AG08395 (cell line): Measurements from ENCODE around the gene CRY2.
A peak's percentile ranks its signal among the peaks of the same experiment; 100 is the strongest.
"Not testable (repeated sequence)": the region's sequence is repeated elsewhere in the genome, so short reads cannot be mapped to it uniquely, and the experiment has no call there.

Experiments
- DNase-seq: peaks from one replicate; pipeline ENCODE4 v3.0.0; 2012; ENCODE audit warnings: mixed read lengths, low spot score

Gene CRY2

GRCh38 chr11:45846974-45847910 lies at the start of gene CRY2:
CRY2 (plus strand) TSS chr11:45847475; CDS start chr11:45847491, 16 bp downstream.
- peak; percentile 98 for DNase-seq

- no peak for DNase-seq
Observed at GRCh38 chr11:45798793-45799441, 48.4 kb upstream of the CRY2 start.

GRCh38 chr11:45799562-45799961 lies 47.7 kb upstream of the CRY2 start:
- DNase-seq: no peak

- DNase-seq: no peak
Observed at GRCh38 chr11:45800261-45800660, 47.0 kb upstream of the CRY2 start.

- no peak for DNase-seq
Observed at GRCh38 chr11:45801723-45802315, 45.5 kb upstream of the CRY2 start.

GRCh38 chr11:45802531-45803317 lies 44.6 kb upstream of the CRY2 start:
- no peak for DNase-seq

DNA sequence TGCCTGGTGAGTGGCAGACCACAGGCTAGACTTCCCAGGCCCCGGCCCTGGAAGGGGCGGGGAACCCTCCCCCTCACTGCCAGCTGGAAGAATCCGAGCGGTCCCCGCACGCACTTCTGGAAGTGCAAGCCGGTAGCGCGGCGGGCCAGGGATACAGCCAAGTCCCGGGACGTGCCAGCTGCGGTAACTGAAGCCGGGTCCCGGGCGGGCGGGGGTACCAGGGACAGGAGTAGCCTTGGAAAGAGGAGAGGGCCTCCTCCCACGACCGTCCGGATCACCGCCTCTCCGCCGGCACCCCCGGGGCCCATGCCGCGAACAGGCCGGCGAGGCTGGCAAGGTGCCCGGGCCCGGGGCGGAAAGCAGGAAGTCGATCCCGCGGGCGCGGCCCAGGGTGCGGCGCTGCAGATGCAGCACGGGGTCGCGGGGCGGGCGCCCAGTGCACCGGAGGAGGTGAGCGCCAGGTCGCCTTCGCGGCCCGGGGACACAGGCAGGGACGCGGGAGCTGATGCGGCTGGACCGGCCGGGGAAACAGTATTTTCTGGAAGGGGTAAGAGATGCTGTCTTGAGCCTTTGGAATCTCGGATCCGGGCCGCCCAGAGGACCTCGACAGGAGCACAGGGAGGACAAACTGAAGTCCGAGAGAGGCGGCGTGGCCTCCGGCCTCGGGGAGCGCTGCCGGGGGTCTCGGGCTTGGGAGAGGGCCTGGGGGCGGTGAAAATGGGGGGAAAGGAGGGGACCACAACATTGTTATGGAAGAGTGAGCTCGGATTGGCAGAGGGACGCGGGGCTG lies 43.1 kb upstream of the CRY2 start:
- DNase-seq: peak; percentile 54

GRCh38 chr11:45804761-45805304 lies 42.4 kb upstream of the CRY2 start, which contains the start of gene SLC35C1:
SLC35C1 (plus strand) TSS chr11:45805149; CDS start chr11:45805802, 653 bp downstream.
- peak; percentile 97 for DNase-seq

DNA sequence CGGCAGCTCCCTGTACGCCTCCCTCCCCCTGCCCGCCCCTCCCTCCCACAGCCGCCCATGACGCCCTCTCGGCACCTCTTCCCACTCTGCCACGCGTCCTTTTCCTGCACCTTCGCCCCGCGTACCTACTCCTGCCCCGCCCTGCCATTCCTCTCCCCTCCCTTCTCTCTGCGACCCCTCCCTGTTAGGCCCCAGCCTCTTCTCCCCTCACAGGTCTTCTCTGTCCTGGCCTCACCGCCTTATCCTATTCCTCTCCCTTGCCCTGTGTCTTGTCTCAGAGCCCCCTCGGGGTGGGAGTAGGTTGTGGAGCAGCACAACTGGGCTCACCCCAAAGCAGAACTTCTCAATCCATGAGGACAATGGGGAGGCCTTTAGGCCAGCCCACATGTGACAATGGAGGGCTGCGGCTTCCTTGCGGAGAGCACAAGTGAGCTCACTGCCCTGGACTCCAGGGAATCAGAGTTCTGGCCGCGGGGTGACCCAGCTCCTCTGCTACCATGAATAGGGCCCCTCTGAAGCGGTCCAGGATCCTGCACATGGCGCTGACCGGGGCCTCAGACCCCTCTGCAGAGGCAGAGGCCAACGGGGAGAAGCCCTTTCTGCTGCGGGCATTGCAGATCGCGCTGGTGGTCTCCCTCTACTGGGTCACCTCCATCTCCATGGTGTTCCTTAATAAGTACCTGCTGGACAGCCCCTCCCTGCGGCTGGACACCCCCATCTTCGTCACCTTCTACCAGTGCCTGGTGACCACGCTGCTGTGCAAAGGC lies 41.8 kb upstream of the CRY2 start:
- DNase-seq: peak; percentile 70

DNA sequence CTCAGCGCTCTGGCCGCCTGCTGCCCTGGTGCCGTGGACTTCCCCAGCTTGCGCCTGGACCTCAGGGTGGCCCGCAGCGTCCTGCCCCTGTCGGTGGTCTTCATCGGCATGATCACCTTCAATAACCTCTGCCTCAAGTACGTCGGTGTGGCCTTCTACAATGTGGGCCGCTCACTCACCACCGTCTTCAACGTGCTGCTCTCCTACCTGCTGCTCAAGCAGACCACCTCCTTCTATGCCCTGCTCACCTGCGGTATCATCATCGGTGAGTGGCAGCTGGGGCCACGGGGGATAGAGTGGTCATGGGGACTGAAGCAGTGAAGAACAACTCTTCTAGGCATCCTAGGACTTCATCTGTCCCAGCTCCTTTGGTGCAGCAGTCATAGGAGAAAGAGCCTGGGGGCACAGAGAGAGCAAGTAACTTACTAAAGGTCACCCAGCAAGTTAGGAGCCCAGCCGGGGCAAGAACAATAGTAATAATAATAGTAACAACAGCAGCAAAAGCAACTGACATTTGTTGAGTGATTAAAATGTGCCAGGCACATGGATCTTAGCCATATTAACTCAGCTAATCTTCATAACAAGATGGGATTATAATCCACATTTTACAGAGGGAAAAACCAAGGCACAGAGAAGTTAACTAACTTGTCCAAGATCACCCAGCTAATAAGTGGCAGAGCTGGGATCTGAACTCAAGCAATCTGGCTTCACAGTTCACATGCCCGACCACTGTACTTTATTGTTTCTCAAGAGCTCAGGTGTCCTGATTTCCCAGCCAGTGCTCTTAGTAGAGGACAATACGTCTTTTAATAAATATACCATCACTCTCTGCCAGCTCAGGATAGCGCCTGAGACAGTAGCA lies 41.0 kb upstream of the CRY2 start:
- DNase-seq: no peak

GRCh38 chr11:45806937-45807791 lies 40.1 kb upstream of the CRY2 start:
- no peak for DNase-seq

- DNase-seq: no peak
Observed at GRCh38 chr11:45807792-45808238, 39.5 kb upstream of the CRY2 start.

GRCh38 chr11:45808427-45808826 lies 38.8 kb upstream of the CRY2 start:
- DNase-seq: not testable (repeated sequence)

DNA sequence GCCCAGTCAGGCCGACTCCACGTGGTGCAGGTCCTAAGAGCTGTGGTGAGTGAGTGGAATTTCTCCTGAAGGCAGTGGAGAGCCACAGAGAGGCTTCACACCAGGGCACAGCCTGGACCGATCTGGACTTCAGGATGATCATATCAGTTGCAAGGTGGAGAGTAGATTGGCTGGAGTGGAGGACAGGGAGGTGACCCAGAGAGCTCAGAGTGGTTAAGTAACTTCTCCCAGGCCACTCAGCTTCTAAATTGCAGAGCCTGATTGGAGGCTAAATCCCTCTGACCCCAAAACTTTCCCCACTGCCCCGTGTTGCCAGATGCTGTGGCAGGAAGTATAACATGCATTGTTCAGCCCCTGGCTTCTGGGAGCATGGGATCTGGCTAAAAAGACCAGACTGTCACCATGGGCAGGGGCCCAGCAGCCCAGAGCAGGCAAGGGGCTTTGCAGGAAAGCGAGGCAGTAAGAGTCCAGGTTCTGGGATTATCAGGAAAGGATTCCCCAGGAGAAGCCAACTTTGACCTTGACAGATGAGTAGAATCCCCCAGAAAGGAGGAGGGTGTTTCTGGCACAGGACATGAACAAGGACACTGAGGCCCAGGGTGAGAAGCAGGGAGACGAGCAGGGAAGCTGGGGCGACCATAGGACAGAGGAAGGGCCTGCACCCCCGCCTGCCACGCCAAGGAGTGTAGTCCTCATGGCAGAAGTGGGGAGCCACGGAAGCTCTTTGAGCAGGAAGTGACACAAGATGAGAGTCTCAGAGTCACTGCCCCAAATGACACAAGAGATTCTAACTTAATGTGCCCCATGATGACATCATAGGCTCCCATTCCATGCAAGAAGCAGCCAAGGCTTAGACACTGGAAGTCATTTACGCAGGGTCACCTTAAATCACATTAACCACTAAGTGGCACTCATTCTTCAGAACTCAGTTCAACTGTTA lies 37.5 kb upstream of the CRY2 start:
- no peak for DNase-seq

DNA sequence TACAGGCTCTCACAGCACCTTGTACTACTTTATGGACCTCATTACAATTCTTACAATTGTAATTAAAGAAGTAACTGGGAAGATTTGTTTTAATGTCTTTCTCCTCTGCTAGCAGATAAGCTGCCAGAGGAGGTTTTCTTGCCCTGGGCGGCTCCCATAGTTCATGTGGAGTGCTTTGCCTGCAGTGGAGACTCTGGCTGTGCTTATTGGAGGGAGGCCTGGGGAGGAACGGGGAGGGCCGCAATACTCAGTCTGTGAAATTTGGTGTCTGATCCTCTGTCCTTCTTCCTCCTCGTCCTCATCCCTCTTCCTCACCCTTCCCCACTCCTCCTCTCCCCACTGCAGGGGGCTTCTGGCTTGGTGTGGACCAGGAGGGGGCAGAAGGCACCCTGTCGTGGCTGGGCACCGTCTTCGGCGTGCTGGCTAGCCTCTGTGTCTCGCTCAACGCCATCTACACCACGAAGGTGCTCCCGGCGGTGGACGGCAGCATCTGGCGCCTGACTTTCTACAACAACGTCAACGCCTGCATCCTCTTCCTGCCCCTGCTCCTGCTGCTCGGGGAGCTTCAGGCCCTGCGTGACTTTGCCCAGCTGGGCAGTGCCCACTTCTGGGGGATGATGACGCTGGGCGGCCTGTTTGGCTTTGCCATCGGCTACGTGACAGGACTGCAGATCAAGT lies 36.7 kb upstream of the CRY2 start:
- DNase-seq: no peak

- no peak for DNase-seq
Observed at GRCh38 chr11:45811109-45811435, 36.2 kb upstream of the CRY2 start.
